GM18511 (cell line): ENCODE results near the gene BICD1.
A peak's percentile ranks its signal among the peaks of the same experiment; 100 is the strongest.

Experiments
- ATAC-seq: cut with Tn5 transposase; IDR thresholded peaks from one replicate; pipeline ENCODE4 v1.9.1; 2021; ENCODE audit warnings: mild to moderate bottlenecking, moderate library complexity; ENCODE audit not compliant: unreplicated experiment

The BICD1 gene

GRCh38 chr12:32395026-32395425 is 288.4 kb downstream of the BICD1 start:
- ATAC-seq = no peak

- ATAC-seq = no peak
Observed at GRCh38 chr12:32397696-32398095, 291.0 kb downstream of the BICD1 start.

GRCh38 chr12:32398181-32398580 is 291.5 kb downstream of the BICD1 start:
- no peak for ATAC-seq

- peak; percentile 9 for ATAC-seq
Observed at GRCh38 chr12:32398816-32399369, 292.2 kb downstream of the BICD1 start.

- ATAC-seq = peak; percentile 90
Observed at GRCh38 chr12:32399370-32400113, 292.9 kb downstream of the BICD1 start, which contains the start of gene FGD4. Gene FGD4 (plus strand): TSS chr12:32399558.

GRCh38 chr12:32400114-32400672 is 293.5 kb downstream of the BICD1 start:
- no peak for ATAC-seq

- ATAC-seq = no peak
Observed at GRCh38 chr12:32400866-32401265, 294.2 kb downstream of the BICD1 start.

- ATAC-seq = no peak
Observed at GRCh38 chr12:32402170-32402569, 295.5 kb downstream of the BICD1 start.

GRCh38 chr12:32402946-32403345 is 296.3 kb downstream of the BICD1 start:
- no peak for ATAC-seq

GRCh38 chr12:32407795-32408194 is 301.1 kb downstream of the BICD1 start:
- ATAC-seq = no peak

- ATAC-seq = no peak
Observed at GRCh38 chr12:32413412-32413811, 306.8 kb downstream of the BICD1 start.

- no peak for ATAC-seq
Observed at GRCh38 chr12:32418221-32418620, 311.6 kb downstream of the BICD1 start.

- no peak for ATAC-seq
Observed at GRCh38 chr12:32418903-32419519, 312.4 kb downstream of the BICD1 start.

GRCh38 chr12:32419520-32419960 is 312.9 kb downstream of the BICD1 start:
- peak; percentile 70 for ATAC-seq

- no peak for ATAC-seq
Observed at GRCh38 chr12:32420356-32420755, 313.7 kb downstream of the BICD1 start.

- ATAC-seq = no peak
Observed at GRCh38 chr12:32423559-32423958, 316.9 kb downstream of the BICD1 start.

- ATAC-seq = no peak
Observed at GRCh38 chr12:32431025-32431424, 324.4 kb downstream of the BICD1 start.
